Body of pancreas (tissue), 4 donors: ENCODE data around the gene PDPK1.
"Not testable (repeated sequence)": the region's sequence is repeated elsewhere in the genome, so short reads cannot be mapped to it uniquely, and the experiment has no call there.

ENCODE experiments used
- POLR2A ChIP-seq, 3 donors: fragments of 450-650 bp; IDR thresholded peaks; one replicate each; pipeline ENCODE4 v1.6.1; 2016; ENCODE audit warnings: antibody characterized with exemption in 3 of 3, mild to moderate bottlenecking in 2 of 3
- TF ChIP-seq, protein P1 (sequence below), 7 experiments: fragments of 450-650 bp in 4 of 7; fragments of 200-600 bp in 3 of 7; sonication (generic) in 3 of 7; IDR thresholded peaks; one replicate each; pipeline ENCODE4 v1.5.1; 2016 to 2019; ENCODE audit warnings: antibody characterized with exemption in 7 of 7

- TF ChIP-seq, protein P1, sequence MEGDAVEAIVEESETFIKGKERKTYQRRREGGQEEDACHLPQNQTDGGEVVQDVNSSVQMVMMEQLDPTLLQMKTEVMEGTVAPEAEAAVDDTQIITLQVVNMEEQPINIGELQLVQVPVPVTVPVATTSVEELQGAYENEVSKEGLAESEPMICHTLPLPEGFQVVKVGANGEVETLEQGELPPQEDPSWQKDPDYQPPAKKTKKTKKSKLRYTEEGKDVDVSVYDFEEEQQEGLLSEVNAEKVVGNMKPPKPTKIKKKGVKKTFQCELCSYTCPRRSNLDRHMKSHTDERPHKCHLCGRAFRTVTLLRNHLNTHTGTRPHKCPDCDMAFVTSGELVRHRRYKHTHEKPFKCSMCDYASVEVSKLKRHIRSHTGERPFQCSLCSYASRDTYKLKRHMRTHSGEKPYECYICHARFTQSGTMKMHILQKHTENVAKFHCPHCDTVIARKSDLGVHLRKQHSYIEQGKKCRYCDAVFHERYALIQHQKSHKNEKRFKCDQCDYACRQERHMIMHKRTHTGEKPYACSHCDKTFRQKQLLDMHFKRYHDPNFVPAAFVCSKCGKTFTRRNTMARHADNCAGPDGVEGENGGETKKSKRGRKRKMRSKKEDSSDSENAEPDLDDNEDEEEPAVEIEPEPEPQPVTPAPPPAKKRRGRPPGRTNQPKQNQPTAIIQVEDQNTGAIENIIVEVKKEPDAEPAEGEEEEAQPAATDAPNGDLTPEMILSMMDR (IDR thresholded peaks at IDR 0.05) = peak in 3 of 7 experiments; percentile 10 to 37 (median 28)
- TF ChIP-seq POLR2A (IDR thresholded peaks at IDR 0.05) = not testable (repeated sequence)
These were observed 22.9 kb downstream of the PDPK1 start for GRCh38 chr16:2560798-2561133.
